ENCODE measurements around the gene COPS6. TPM values are rescaled to one million over a fixed set of nuclear protein-coding genes. Genes with fewer than 3 reads are reported as not detected.
A peak's percentile ranks its signal among the peaks of the same experiment; 100 is the strongest.

Gene COPS6
- 56.9 TPM for total RNA-seq

GRCh38 chr7:100088621-100089457, at the start of gene COPS6:
COPS6 (plus strand) TSS chr7:100088969; CDS start chr7:100088991, 22 bp downstream.

GRCh38 chr7:100049441-100050291, 39.1 kb upstream of the COPS6 start, which contains the start of gene ZSCAN21:
ZSCAN21 (plus strand) TSS chr7:100049774; CDS start chr7:100057007, 7,233 bp downstream.

GRCh38 chr7:100081535-100082102, 7.2 kb upstream of the COPS6 start, which contains the start of gene ZNF3:
ZNF3 (minus strand) TSS chr7:100081723; CDS start chr7:100077357, 4,366 bp downstream.

GRCh38 chr7:100101016-100101862, 12.5 kb downstream of the COPS6 start, which contains the start of the genes AP4M1 and MCM7:
AP4M1 (plus strand) TSS chr7:100101643; CDS start chr7:100101715, 72 bp downstream.
MCM7 (minus strand) TSS chr7:100101397; CDS start chr7:100101294, 103 bp downstream.

GRCh38 chr7:100119072-100119969, 30.6 kb downstream of the COPS6 start, which contains the start of the genes CNPY4 and TAF6:
CNPY4 (plus strand) TSS chr7:100119634; CDS start chr7:100119745, 111 bp downstream.
TAF6 (minus strand) TSS chr7:100119358; CDS start chr7:100114209, 5,149 bp downstream.

DNA sequence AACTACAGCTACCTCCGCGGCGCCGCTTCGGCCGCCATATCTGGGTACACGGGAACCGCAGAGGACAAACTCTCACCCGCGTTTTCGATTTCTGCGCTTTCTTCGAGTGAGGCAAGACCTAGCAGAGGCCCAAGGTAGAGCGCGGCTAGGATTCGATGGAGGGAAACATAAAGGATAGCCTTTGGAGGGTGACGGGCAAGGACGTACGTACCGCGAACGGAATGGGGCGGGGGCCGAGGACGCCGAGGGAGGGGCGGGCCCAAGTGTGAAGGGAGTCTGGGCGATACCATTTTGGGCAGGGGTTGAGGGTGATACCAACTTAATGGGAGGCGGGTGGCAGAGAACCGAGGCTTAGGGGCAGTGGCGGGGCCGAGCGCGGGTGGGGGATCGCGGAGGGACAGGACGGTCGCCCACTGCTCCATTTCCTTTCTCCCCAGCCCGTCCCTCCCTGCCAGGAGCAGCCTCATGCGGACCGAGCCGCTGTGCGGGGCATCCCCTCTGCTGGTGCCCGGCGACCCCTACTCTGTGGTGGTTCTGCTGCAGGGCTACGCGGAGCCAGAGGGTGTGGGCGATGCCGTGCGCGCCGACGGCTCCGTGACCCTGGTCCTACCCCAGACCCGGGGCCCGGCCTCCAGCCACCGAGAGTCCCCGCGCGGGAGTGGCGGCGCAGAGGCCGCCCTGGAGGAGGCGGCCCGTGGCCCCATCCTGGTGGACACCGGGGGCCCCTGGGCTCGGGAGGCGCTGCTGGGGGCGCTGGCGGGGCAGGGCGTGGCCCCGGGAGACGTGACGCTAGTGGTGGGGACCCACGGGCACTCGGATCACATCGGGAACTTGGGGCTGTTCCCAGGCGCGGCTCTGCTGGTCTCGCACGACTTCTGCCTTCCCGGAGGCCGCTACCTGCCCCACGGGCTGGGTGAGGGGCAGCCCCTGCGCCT, 38.4 kb downstream of the COPS6 start, which contains the start of gene MBLAC1:
Gene MBLAC1, plus strand, starts transcription at position 37 of the 935 bp plus-strand sequence. Its CDS starts 429 bp downstream, at position 466.

Small RNA genes within 50 kb of the gene (small RNA-seq; reads per million reads assigned to genes)
- gene MIR106B (ENCODE audit: low replicate concordance) (49.7 reads per million, percentile 97 among the genes with 10 or more reads in this experiment), gene MIR25 (ENCODE audit: low replicate concordance) (1,101 reads per million, percentile 99 among the genes with 10 or more reads in this experiment), gene MIR93 (ENCODE audit: low replicate concordance) (433 reads per million, percentile 99 among the genes with 10 or more reads in this experiment)

Other genes with a start within 250 kb of the COPS6 start
- not detected for gene OR2AE1, start 211.9 kb upstream of the COPS6 start, total RNA-seq
- 28.1 TPM for gene TRIM4, start 169.4 kb upstream of the COPS6 start, total RNA-seq
- 0.23 TPM for gene GJC3, start 159.3 kb upstream of the COPS6 start, total RNA-seq
- gene AZGP1, start 112.9 kb upstream of the COPS6 start, total RNA-seq = 18.7 TPM
- 56.9 TPM for gene ZKSCAN1, start 73.4 kb upstream of the COPS6 start, total RNA-seq
- 14.6 TPM for gene ZSCAN21, start 39.2 kb upstream of the COPS6 start, total RNA-seq
- gene ZNF3, start 7.2 kb upstream of the COPS6 start, total RNA-seq = 36.6 TPM
- 77.7 TPM for gene MCM7, start 12.4 kb downstream of the COPS6 start, total RNA-seq
- 19.0 TPM for gene AP4M1, start 12.7 kb downstream of the COPS6 start, total RNA-seq
- 54.1 TPM for gene TAF6, start 30.4 kb downstream of the COPS6 start, total RNA-seq
- gene CNPY4, start 30.7 kb downstream of the COPS6 start, total RNA-seq = 24.8 TPM
- gene MBLAC1, start 38.0 kb downstream of the COPS6 start, total RNA-seq = 4.8 TPM
- 83.1 TPM for gene LAMTOR4, start 59.9 kb downstream of the COPS6 start, total RNA-seq
- gene TRAPPC14, start 69.8 kb downstream of the COPS6 start, total RNA-seq = 9.9 TPM
- 4.7 TPM for gene GAL3ST4, start 79.6 kb downstream of the COPS6 start, total RNA-seq
- gene GPC2, start 88.4 kb downstream of the COPS6 start, total RNA-seq = 12.3 TPM
- 1.3 TPM for gene STAG3, start 88.9 kb downstream of the COPS6 start, total RNA-seq
- not detected for gene PVRIG, start 131.0 kb downstream of the COPS6 start, total RNA-seq
- gene SPDYE3, start 218.7 kb downstream of the COPS6 start, total RNA-seq = not detected